ENCODE data around the gene STARD7.

Gene STARD7

GRCh38 chr2:96205888-96206287 is 2.7 kb downstream of the STARD7 start:
- no peak overlapping the region for H3K4me3 ChIP-seq (ENCODE audit: low read depth, low read length)
- peaks cover 4% of the 10 kb centered on the region for H3K36me3 ChIP-seq (ENCODE audit: control insufficient read depth, insufficient read depth, low read length)
- no peaks in the 10 kb centered on the region for H3K27me3 ChIP-seq (ENCODE audit: control insufficient read depth, insufficient read depth, low read length)
- no peaks in the 10 kb centered on the region for H3K9me3 ChIP-seq (ENCODE audit: control insufficient read depth, insufficient read depth, low read length)
- H3K9ac ChIP-seq (ENCODE audit: low read depth, low read length): no peak overlapping the region
- H3K4me1 ChIP-seq (ENCODE audit: control insufficient read depth, insufficient read depth, low read length): peaks cover 14% of the 10 kb centered on the region

- Histone ChIP-seq H3K36me3 (ENCODE audit: control insufficient read depth, insufficient read depth, low read length) (peaks cover 4% of the 10 kb centered on the region), H3K4me1 (ENCODE audit: control insufficient read depth, insufficient read depth, low read length) (peaks cover 14% of the 10 kb centered on the region), H3K9ac (ENCODE audit: low read depth, low read length) (no peak overlapping the region)
These were observed 3.6 kb downstream of the STARD7 start for GRCh38 chr2:96204836-96205624.

GRCh38 chr2:96203130-96204028 is 5.2 kb downstream of the STARD7 start:
- Histone ChIP-seq H3K9ac (ENCODE audit: low read depth, low read length) (no peak overlapping the region), H3K4me1 (ENCODE audit: control insufficient read depth, insufficient read depth, low read length) (peaks cover 9% of the 10 kb centered on the region), H3K9me3 (ENCODE audit: control insufficient read depth, insufficient read depth, low read length) (no peaks in the 10 kb centered on the region), H3K27me3 (ENCODE audit: control insufficient read depth, insufficient read depth, low read length) (no peaks in the 10 kb centered on the region), H3K36me3 (ENCODE audit: control insufficient read depth, insufficient read depth, low read length) (peaks cover 4% of the 10 kb centered on the region), H3K4me3 (ENCODE audit: low read depth, low read length) (no peak overlapping the region)

More at GRCh38 chr2:96204836-96205624, 3.6 kb downstream of the STARD7 start:
- no peaks in the 10 kb centered on the region for H3K27me3 ChIP-seq (ENCODE audit: control insufficient read depth, insufficient read depth, low read length)
- H3K4me3 ChIP-seq (ENCODE audit: low read depth, low read length): no peak overlapping the region
- H3K9me3 ChIP-seq (ENCODE audit: control insufficient read depth, insufficient read depth, low read length): no peaks in the 10 kb centered on the region

- H3K4me1 ChIP-seq (ENCODE audit: control insufficient read depth, insufficient read depth, low read length): peaks cover 8% of the 10 kb centered on the region
- no peak overlapping the region for H3K4me3 ChIP-seq (ENCODE audit: low read depth, low read length)
- H3K27me3 ChIP-seq (ENCODE audit: control insufficient read depth, insufficient read depth, low read length): no peaks in the 10 kb centered on the region
- H3K9ac ChIP-seq (ENCODE audit: low read depth, low read length): no peak overlapping the region
- no peaks in the 10 kb centered on the region for H3K9me3 ChIP-seq (ENCODE audit: control insufficient read depth, insufficient read depth, low read length)
- H3K36me3 ChIP-seq (ENCODE audit: control insufficient read depth, insufficient read depth, low read length): no peaks in the 10 kb centered on the region
These were observed 6.3 kb downstream of the STARD7 start for GRCh38 chr2:96202152-96202854.

- Histone ChIP-seq H3K36me3 (ENCODE audit: control insufficient read depth, insufficient read depth, low read length) (no peaks in the 10 kb centered on the region), H3K9ac (ENCODE audit: low read depth, low read length) (no peak overlapping the region), H3K27me3 (ENCODE audit: control insufficient read depth, insufficient read depth, low read length) (no peaks in the 10 kb centered on the region), H3K4me1 (ENCODE audit: control insufficient read depth, insufficient read depth, low read length) (peaks cover 3% of the 10 kb centered on the region), H3K9me3 (ENCODE audit: control insufficient read depth, insufficient read depth, low read length) (no peaks in the 10 kb centered on the region), H3K4me3 (ENCODE audit: low read depth, low read length) (no peak overlapping the region)
These were observed 7.3 kb downstream of the STARD7 start for GRCh38 chr2:96201338-96201737.

- no peaks in the 10 kb centered on the region for H3K9me3 ChIP-seq (ENCODE audit: control insufficient read depth, insufficient read depth, low read length)
- no peak overlapping the region for H3K9ac ChIP-seq (ENCODE audit: low read depth, low read length)
- no peaks in the 10 kb centered on the region for H3K4me1 ChIP-seq (ENCODE audit: control insufficient read depth, insufficient read depth, low read length)
- H3K27me3 ChIP-seq (ENCODE audit: control insufficient read depth, insufficient read depth, low read length): no peaks in the 10 kb centered on the region
- H3K4me3 ChIP-seq (ENCODE audit: low read depth, low read length): no peak overlapping the region
- peaks cover 6% of the 10 kb centered on the region for H3K36me3 ChIP-seq (ENCODE audit: control insufficient read depth, insufficient read depth, low read length)
These were observed 9.7 kb downstream of the STARD7 start for GRCh38 chr2:96198921-96199320.

- no peaks in the 10 kb centered on the region for H3K4me1 ChIP-seq (ENCODE audit: control insufficient read depth, insufficient read depth, low read length)
- no peaks in the 10 kb centered on the region for H3K27me3 ChIP-seq (ENCODE audit: control insufficient read depth, insufficient read depth, low read length)
- H3K9ac ChIP-seq (ENCODE audit: low read depth, low read length): no peak overlapping the region
- H3K36me3 ChIP-seq (ENCODE audit: control insufficient read depth, insufficient read depth, low read length): peaks cover 9% of the 10 kb centered on the region
- no peaks in the 10 kb centered on the region for H3K9me3 ChIP-seq (ENCODE audit: control insufficient read depth, insufficient read depth, low read length)
- no peak overlapping the region for H3K4me3 ChIP-seq (ENCODE audit: low read depth, low read length)
These were observed 10.9 kb downstream of the STARD7 start for GRCh38 chr2:96197546-96198255.

- Histone ChIP-seq H3K9me3 (ENCODE audit: control insufficient read depth, insufficient read depth, low read length) (no peaks in the 10 kb centered on the region), H3K9ac (ENCODE audit: low read depth, low read length) (no peak overlapping the region), H3K4me3 (ENCODE audit: low read depth, low read length) (no peak overlapping the region), H3K4me1 (ENCODE audit: control insufficient read depth, insufficient read depth, low read length) (no peaks in the 10 kb centered on the region), H3K27me3 (ENCODE audit: control insufficient read depth, insufficient read depth, low read length) (no peaks in the 10 kb centered on the region), H3K36me3 (ENCODE audit: control insufficient read depth, insufficient read depth, low read length) (peaks cover 22% of the 10 kb centered on the region)
These were observed 13.1 kb downstream of the STARD7 start for GRCh38 chr2:96195410-96196066.

- no peaks in the 10 kb centered on the region for H3K27me3 ChIP-seq (ENCODE audit: control insufficient read depth, insufficient read depth, low read length)
- no peak overlapping the region for H3K9ac ChIP-seq (ENCODE audit: low read depth, low read length)
- H3K36me3 ChIP-seq (ENCODE audit: control insufficient read depth, insufficient read depth, low read length): peaks cover 33% of the 10 kb centered on the region
- no peaks in the 10 kb centered on the region for H3K4me1 ChIP-seq (ENCODE audit: control insufficient read depth, insufficient read depth, low read length)
- no peak overlapping the region for H3K4me3 ChIP-seq (ENCODE audit: low read depth, low read length)
- H3K9me3 ChIP-seq (ENCODE audit: control insufficient read depth, insufficient read depth, low read length): no peaks in the 10 kb centered on the region
These were observed 16.5 kb downstream of the STARD7 start for GRCh38 chr2:96191937-96192670.

- no peaks in the 10 kb centered on the region for H3K9me3 ChIP-seq (ENCODE audit: control insufficient read depth, insufficient read depth, low read length)
- peaks cover 46% of the 10 kb centered on the region for H3K36me3 ChIP-seq (ENCODE audit: control insufficient read depth, insufficient read depth, low read length)
- H3K4me1 ChIP-seq (ENCODE audit: control insufficient read depth, insufficient read depth, low read length): no peaks in the 10 kb centered on the region
- H3K9ac ChIP-seq (ENCODE audit: low read depth, low read length): no peak overlapping the region
- H3K4me3 ChIP-seq (ENCODE audit: low read depth, low read length): no peak overlapping the region
- no peaks in the 10 kb centered on the region for H3K27me3 ChIP-seq (ENCODE audit: control insufficient read depth, insufficient read depth, low read length)
These were observed 19.7 kb downstream of the STARD7 start for GRCh38 chr2:96188821-96189526.
